Measurements from ENCODE around the gene ZNF184.

The ZNF184 gene

DNA sequence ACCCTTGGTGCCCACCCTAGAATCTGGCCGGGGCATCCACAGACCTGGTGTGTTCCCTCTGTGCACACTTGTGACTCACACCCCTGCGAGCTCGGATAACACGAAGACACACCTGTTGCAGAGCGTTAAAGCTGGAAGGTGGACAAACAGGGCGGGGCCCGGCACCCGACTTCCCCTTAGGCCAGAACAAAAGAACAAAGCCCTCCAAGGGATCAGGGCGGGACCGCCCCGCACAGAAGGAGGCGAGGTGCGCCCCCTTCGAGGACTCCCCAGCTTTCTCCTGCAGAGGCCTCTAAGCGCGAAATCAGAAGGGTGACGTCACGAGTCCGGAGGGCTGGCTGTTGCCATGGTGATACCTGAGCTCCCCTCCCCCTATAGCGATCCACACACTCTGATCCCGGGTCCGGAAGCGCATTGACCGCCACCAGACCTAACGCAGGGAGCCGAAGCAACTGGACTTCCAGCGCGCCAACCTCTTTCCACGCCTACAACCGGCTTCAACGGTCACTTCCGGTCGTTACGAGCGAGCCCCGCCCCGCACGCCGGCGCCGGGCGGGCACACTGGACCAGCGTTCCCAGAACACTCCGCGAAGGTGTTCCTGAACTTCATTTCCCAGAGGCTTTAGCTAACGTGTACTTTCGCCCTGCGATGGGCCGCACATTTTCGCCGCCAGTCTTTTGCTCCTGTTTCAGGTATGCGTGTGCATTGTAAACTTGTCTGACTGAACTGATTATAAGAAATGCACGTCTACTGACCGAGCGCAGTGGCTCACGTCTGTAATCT, at the start of gene ZNF184:
ZNF184 (minus strand) TSS at position 489 of the 784 bp plus-strand sequence. CDS start 811 bp downstream, outside the sequence.
- peak; percentile 89 for DNase-seq

- DNase-seq, result peak; percentile 59
Measured at GRCh38 chr6:27518881-27519795, 46.2 kb upstream of the ZNF184 start.

DNA sequence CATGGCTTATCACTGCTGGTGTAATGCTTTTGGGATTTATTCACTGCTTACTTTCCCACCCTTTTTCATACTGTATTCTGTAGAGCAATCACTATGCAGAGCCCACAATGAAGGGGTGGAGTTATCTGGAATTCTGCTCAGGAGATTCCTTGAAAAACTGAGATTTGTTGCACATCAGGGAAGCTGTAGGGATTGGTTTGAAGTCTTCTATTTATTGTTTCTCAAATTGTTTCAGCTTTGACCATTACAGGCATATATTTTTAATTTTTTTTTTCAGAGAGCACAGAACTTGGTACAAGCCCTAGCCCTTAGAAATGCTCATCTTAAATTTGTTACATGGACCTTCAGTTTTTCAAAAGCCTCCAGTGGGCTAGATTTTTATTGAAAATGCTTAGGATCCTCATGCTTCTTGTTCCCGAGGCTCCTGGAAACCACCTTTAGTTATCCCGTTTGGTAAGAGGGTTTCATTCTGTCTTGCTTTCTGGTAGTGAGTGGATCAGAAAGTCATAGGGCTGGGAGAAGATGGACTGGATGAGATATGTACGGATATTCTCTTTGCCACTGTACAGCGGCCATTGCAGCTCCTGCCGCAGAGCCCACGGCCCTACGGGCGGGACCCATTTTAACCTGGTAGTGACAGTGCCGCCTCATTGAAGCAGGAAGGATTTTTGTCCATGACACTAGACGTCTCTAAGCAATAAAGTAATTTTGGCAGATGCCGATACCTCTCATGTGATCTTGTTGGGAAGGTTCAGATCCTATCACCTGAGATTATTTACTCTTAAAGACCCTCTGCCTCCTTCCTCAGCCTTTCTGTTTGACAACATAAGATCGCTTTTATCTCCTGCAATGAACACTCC, 45.3 kb upstream of the ZNF184 start:
- DNase-seq, result no peak

DNA sequence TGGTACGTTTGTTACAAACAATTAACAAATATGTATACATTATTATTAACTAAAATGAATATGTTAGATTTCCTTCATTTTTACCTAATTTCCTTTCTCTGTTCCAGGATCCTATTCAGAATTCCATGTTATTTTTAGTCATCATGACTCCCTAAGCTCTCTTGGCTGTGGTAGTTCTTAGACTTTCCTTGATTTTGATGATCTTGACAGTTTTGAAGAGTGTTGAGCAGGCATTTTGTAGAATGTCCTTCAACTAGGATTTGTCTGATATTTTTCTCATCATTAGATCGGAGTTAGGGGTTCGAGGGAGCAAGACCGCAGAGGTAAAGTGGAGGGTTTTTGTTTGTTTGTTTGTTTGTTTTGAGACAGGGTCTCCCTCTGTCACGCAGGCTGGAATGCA, 44.3 kb upstream of the ZNF184 start:
- no peak for DNase-seq

GRCh38 chr6:27514906-27515495, 42.1 kb upstream of the ZNF184 start:
- DNase-seq, result no peak

DNA sequence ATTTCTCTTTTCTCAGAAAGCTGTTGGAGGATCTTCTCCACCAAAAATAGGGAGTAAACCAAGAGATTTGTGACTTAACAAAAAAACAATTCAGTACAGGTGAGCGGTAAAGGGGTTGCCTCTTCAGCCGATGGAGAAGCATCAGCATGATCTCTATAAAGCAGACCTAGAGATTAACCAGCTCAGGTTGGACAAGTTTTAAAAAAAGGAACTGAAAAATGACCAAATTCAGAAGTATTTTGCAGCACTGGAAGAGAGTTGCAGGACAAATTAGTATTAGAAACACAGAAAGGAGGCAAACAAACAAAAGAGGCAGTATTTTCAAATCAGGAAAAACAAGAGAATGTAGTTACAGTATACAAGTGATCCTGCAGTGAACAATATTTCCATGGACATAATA, 39.6 kb upstream of the ZNF184 start:
- DNase-seq, result no peak

- no peak for DNase-seq
Measured at GRCh38 chr6:27507041-27507956, 34.4 kb upstream of the ZNF184 start.

- no peak for DNase-seq
Measured at GRCh38 chr6:27505209-27506027, 32.5 kb upstream of the ZNF184 start.

- DNase-seq, result peak; percentile 49
Measured at GRCh38 chr6:27503436-27504030, 30.6 kb upstream of the ZNF184 start.

DNA sequence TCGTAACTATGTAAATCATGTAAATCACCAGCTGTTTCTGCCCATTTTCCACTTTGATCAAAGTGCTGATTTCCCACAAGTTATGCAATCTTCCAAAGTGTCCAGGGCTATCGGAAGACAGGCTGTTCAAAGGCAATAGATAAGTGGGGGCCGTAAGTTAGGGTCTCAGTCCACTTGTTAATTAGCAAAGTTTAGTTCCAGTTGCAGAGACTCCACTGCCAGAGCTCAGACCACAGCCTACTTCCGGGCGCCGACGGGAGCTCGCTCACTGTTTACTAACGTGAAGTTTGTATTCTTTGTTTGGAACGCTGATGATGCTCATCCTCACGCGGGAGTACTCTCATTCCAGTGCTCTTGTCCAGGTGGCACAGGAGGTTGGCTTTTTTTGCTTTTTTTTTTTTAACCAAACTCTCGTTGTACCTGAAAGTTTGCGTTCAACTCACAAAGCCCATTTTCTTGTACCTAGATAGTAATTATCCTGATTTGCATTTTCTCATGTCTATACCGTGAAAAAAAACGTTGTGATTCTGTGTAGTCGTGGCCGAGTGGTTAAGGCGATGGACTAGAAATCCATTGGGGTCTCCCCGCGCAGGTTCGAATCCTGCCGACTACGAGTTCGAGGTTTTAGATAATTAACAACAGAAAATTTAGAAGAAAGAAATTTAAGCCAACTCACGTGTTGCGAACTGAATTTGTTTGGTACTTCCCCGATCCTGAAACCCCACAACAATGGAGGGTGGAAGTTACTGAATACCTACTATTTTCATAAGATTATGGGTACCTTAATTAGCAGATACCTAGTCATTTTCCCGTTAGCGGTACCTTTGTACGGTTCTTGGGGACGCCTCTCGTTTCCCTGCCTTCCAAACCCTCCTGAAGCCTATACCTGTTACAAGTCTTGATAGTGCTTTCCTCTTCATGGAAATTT, 29.9 kb upstream of the ZNF184 start:
- peak; percentile 55 for DNase-seq

DNA sequence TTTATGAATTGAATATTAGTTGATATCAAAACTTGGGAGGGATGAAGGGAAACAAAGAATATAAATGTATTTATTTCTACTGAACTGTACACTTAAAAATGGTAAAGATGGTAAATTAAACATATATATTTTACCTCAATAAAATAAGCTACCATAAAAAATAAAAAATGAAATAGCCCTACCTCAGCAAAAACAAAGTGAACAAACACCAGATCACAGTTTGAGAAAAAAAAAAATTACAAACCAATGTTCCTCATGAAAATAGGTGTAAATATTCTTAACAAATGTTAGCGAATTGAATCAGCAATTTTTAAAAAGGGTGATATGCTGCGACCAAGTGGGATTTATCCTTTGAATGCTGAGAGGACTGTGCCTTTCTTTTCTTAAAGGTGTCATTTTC, 28.3 kb upstream of the ZNF184 start:
- DNase-seq, result no peak

GRCh38 chr6:27500177-27500576, 27.3 kb upstream of the ZNF184 start:
- no peak for DNase-seq

GRCh38 chr6:27495386-27496135, 22.7 kb upstream of the ZNF184 start:
- no peak for DNase-seq

DNA sequence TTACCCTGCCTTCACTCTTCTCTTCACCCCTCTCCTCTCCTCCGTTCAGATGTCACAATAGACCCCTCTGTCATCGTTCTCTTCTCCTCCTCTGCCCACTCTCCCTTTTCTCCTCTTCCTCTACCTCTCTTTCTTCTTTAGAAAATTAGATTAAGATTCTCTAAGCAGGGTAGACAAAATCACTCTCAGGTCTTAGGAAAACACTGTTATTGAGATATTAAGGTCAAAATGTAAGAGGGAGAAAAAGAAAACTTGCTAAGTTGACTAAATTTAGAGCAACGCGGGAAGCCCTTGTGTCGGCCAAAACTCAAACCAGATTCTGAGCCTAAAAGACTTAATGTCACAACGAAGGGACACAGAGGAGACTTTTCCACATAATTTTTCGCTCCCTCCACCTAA, 22.1 kb upstream of the ZNF184 start:
- DNase-seq, result no peak

GRCh38 chr6:27494103-27494502, 21.2 kb upstream of the ZNF184 start:
- no peak for DNase-seq

- DNase-seq, result no peak
Measured at GRCh38 chr6:27492631-27493190, 19.8 kb upstream of the ZNF184 start.

- DNase-seq, result peak; percentile 56
Measured at GRCh38 chr6:27479319-27480182, 6.6 kb upstream of the ZNF184 start.

Measured in NK-92 treated with Interleukin-12 subunit alpha and Interleukin-12 subunit beta, amount 100 ng/mL, for 24 hours (cell line).